ENCODE data around the gene RWDD4. TPM values are rescaled to one million over a fixed set of nuclear protein-coding genes. Genes with fewer than 3 reads are reported as not detected.

The RWDD4 gene
- total RNA-seq, 4 donors from 2014 or later: 34.6 to 65.2 (median 51.9) TPM

- no peaks in the 10 kb centered on the region for H3K4me1 ChIP-seq
- in situ Hi-C loops (cut with MboI; ENCODE audit: low sequenced_read_pairs in 4 of 4): no loop called here
- no peaks in the 10 kb centered on the region for H3K9me3 ChIP-seq
Measured at GRCh38 chr4:183639291-183639690, 19.7 kb downstream of the RWDD4 start.

GRCh38 chr4:183638436-183638835, 20.5 kb downstream of the RWDD4 start:
- Histone ChIP-seq H3K27me3 (no peaks in the 10 kb centered on the region), H3K27ac (no peak overlapping the region), H3K4me1 (no peaks in the 10 kb centered on the region), H3K4me3 (no peak overlapping the region), H3K36me3 (peaks cover 0 to under 1% of the 10 kb centered on the region in 2 donors), H3K9me3 (no peaks in the 10 kb centered on the region)
- intact Hi-C loops (cut with DNase I; ENCODE audit: low total_unique reads) (no loop called here), in situ Hi-C loops (cut with MboI; ENCODE audit: low sequenced_read_pairs in 4 of 4) (no loop called here)
- no peak for TF ChIP-seq CTCF (IDR thresholded peaks at IDR 0.05 in 4 of 5, conservative IDR thresholded peaks at IDR 0.05 in 1 of 5)
- TF ChIP-seq POLR2A (IDR thresholded peaks at IDR 0.05): no peak
- no peak for ATAC-seq
- DNase-seq: no peak

More at GRCh38 chr4:183639291-183639690, 19.7 kb downstream of the RWDD4 start:
- no peak for ATAC-seq
- intact Hi-C loops (cut with DNase I; ENCODE audit: low total_unique reads): no loop called here
- no peaks in the 10 kb centered on the region for H3K27me3 ChIP-seq
- peaks cover 0 to 9% of the 10 kb centered on the region in 2 donors for H3K36me3 ChIP-seq
- H3K27ac ChIP-seq: no peak overlapping the region
- no peak overlapping the region for H3K4me3 ChIP-seq
- TF ChIP-seq CTCF (IDR thresholded peaks at IDR 0.05 in 4 of 5, conservative IDR thresholded peaks at IDR 0.05 in 1 of 5) (no peak), POLR2A (IDR thresholded peaks at IDR 0.05) (no peak)
- DNase-seq: no peak

- in situ Hi-C loops (cut with MboI; ENCODE audit: low sequenced_read_pairs in 4 of 4) (no loop called here), intact Hi-C loops (cut with DNase I; ENCODE audit: low total_unique reads) (no loop called here)
- Histone ChIP-seq H3K27ac (no peak overlapping the region), H3K9me3 (no peaks in the 10 kb centered on the region), H3K27me3 (no peaks in the 10 kb centered on the region), H3K4me1 (no peaks in the 10 kb centered on the region), H3K36me3 (no peaks in the 10 kb centered on the region), H3K4me3 (no peak overlapping the region)
- ATAC-seq: no peak
- no peak for TF ChIP-seq POLR2A (IDR thresholded peaks at IDR 0.05)
- TF ChIP-seq CTCF (IDR thresholded peaks at IDR 0.05 in 4 of 5, conservative IDR thresholded peaks at IDR 0.05 in 1 of 5): no peak
- no peak for DNase-seq
Measured at GRCh38 chr4:183637461-183637860, 21.5 kb downstream of the RWDD4 start.

GRCh38 chr4:183636923-183637322, 22.1 kb downstream of the RWDD4 start:
- intact Hi-C loops (cut with DNase I; ENCODE audit: low total_unique reads) (no loop called here), in situ Hi-C loops (cut with MboI; ENCODE audit: low sequenced_read_pairs in 4 of 4) (no loop called here)
- no peak overlapping the region for H3K4me3 ChIP-seq
- TF ChIP-seq POLR2A (IDR thresholded peaks at IDR 0.05) (no peak), CTCF (IDR thresholded peaks at IDR 0.05 in 4 of 5, conservative IDR thresholded peaks at IDR 0.05 in 1 of 5) (no peak)
- no peaks in the 10 kb centered on the region for H3K9me3 ChIP-seq
- H3K4me1 ChIP-seq: no peaks in the 10 kb centered on the region
- H3K27me3 ChIP-seq: no peaks in the 10 kb centered on the region
- H3K36me3 ChIP-seq: no peaks in the 10 kb centered on the region
- H3K27ac ChIP-seq: no peak overlapping the region
- ATAC-seq: no peak
- no peak for DNase-seq

- no peak overlapping the region for H3K27ac ChIP-seq
- TF ChIP-seq POLR2A (IDR thresholded peaks at IDR 0.05) (no peak), CTCF (IDR thresholded peaks at IDR 0.05 in 4 of 5, conservative IDR thresholded peaks at IDR 0.05 in 1 of 5) (no peak)
- H3K36me3 ChIP-seq: no peaks in the 10 kb centered on the region
- H3K4me1 ChIP-seq: peaks cover 0 to 2% of the 10 kb centered on the region in 2 donors
- in situ Hi-C loops (cut with MboI; ENCODE audit: low sequenced_read_pairs in 4 of 4): no loop called here
- intact Hi-C loops (cut with DNase I; ENCODE audit: low total_unique reads): no loop called here
- no peaks in the 10 kb centered on the region for H3K9me3 ChIP-seq
- H3K27me3 ChIP-seq: no peaks in the 10 kb centered on the region
- DNase-seq: no peak
- no peak overlapping the region for H3K4me3 ChIP-seq
- ATAC-seq: no peak
Measured at GRCh38 chr4:183636503-183636902, 22.5 kb downstream of the RWDD4 start.

Data from gastrocnemius medialis (tissue), 4 donors.